GM19372 (cell line): ENCODE data around the gene ANK2.

Experiments
- ATAC-seq: cut with Tn5 transposase; IDR thresholded peaks from one replicate; pipeline ENCODE4 v1.9.1; 2021; ENCODE audit warnings: mild to moderate bottlenecking, low read depth, moderate library complexity; ENCODE audit not compliant: unreplicated experiment

ANK2 gene

DNA sequence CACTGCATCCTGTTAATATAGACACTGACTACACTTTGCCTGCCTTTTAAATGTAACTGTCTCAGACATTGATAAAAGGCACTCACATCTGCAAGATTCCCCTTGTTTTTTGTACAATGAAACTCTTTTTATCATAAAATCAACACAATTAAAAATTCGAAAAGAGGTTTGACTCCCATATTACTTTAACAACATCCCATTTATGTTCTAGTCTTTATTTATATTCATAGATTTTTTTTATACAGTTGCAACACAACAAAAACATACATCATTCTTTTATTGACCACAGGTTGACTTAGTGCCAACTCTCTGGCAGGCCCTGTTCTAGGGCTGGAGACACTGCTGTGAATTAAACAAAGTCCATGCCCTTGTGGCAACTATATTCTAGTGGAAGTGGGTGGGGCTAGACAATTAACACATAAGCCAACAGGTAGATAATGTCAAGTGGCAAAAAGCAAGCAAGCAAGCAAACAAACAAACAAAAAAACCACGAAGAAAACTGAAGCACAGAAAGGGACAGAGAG lies 36.8 kb downstream of the ANK2 start:
- no peak for ATAC-seq

DNA sequence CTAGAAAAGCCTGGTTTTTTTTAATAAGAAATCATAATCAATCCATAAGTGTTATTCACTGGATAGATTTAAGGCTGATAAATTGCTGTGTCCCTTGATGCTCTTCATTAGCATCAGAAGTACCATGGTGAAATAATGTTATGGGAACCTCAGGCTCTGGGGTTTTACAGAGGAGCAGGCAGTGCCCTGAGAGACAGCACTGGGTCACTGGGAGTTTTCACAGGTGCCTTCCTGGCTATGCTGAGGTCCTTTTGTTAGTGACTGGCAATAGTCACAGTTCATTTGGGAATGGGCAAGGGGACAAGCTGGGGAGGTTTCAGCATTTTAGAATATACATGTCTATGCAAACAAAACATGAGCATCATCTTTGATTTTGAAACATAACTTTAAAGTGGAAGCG lies 38.6 kb downstream of the ANK2 start:
- ATAC-seq: no peak

DNA sequence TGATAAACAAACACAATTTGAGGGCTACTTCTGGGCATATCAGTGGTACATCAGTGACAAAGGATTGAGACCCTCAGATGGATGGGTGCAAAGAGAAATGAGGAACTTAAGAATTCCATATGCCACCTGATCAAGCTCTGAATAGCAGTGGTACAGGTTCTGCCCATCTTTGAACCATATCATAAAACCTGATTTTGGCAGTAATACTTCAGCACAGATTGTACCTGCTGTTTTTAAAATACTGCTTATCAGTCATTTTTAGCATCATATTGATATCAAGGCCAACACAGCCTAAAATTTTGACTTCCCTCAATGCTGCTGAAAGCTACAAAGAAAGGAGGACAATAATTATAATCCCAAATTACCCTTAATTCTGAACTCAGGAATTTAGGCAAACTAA lies 41.5 kb downstream of the ANK2 start:
- no peak for ATAC-seq

- ATAC-seq: no peak
Observed at GRCh38 chr4:113094331-113094730, 44.9 kb downstream of the ANK2 start.

DNA sequence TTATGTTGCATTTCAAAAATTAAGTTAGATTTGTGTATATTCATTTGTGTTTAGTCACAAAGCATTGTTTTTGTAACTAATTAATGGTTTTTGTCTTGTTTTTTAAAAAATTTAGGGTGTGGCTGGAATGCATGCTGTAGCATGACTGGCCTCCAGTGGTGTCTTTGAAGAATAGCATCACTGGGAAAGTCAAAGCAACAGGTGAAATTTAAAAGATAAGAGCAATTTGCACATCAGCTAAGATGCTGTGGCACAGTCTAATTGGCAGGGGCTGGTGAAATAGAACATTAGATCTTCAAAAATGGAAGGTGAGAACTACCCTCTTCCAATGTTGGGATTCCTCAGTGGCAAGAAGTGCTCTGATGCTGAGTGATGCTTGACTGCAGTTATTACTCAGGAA lies 45.3 kb downstream of the ANK2 start:
- ATAC-seq: no peak

GRCh38 chr4:113101669-113102068 lies 52.2 kb downstream of the ANK2 start:
- no peak for ATAC-seq

GRCh38 chr4:113103556-113103955 lies 54.1 kb downstream of the ANK2 start:
- no peak for ATAC-seq

- ATAC-seq: no peak
Observed at GRCh38 chr4:113106108-113106507, 56.7 kb downstream of the ANK2 start.

- no peak for ATAC-seq
Observed at GRCh38 chr4:113109106-113109718, 59.8 kb downstream of the ANK2 start.

GRCh38 chr4:113112338-113112978 lies 63.0 kb downstream of the ANK2 start:
- ATAC-seq: no peak

DNA sequence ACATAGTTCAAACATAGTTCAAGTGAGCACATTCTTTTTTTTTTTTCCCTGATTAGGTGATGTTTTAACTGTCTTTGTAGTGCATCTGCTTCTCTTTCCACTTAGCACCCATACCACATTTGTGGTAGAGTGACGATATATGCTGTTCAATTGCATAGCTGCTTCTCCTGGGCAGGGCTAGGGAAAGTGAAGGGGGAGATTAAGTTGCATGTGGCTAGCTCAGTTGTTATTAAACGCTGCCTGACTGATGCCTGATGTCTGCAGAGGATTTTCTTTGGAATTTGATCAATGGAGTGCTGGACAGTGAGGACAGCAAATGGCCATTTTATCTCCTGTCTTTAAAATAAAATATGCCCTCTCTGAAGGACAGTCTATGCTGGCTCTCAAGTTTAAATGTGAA lies 63.7 kb downstream of the ANK2 start:
- ATAC-seq: no peak

DNA sequence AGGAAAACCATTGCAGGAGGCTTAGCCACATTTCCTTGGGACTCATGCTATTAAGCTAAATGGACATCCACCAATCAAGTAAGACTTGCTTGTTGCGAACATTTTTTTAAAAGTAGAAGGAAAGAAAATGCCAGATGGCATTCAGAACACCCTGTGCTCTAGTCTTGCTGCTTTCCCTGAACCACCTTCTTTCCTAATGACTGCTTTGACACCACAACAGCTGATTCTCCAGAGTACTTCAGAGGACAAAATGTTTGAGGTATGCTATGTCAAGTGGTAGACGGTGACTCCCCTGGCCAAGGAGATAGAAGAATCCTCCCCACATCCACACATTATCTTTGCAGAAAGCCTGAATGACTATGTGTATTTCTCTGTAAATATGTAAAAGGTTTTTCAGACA lies 65.4 kb downstream of the ANK2 start:
- ATAC-seq: no peak

DNA sequence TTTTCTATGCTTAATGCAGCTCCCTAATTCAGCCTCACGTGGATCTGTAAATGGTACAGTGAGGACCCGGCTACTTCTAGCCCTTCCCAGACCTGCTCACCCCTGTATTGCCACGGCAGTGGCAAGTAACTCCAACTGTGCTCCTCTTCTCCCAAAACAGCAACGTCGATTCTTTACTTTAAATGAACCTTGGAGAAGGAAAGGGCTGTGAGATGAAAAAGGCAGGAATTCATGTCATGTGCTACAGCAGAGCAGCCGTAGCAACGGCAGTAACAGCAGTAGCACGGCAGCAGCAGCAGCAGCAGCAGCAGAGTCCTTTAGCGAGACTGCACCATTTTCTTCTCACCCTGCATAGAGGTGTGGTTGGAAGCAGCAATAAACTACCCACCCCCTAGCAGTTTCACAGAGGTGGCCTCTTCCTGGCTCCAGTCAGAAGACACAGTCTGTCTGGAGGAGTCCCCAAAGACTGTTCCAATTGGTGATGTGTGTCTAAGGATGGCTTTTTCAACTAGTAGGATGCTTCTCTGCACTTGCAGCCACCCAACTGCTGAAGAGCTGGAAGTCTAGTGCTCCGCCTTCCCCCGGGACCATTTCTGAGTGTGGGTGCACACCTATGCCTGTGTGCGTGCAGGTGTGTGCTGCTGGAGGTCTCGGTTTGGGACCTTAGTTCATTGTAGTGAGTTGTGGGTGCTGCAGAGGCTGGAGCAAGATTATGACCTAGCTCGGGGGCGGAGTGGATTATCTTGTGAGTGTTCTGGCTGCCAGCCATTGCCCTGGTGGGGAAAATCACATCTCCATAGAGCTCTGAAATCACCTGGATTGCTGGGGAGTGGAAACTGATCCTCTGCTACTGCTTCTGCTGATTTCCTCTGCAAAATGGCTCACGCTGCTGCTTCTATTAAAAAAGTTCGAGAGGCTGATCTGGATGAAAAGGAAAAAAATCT lies 67.2 kb downstream of the ANK2 start:
- no peak for ATAC-seq

DNA sequence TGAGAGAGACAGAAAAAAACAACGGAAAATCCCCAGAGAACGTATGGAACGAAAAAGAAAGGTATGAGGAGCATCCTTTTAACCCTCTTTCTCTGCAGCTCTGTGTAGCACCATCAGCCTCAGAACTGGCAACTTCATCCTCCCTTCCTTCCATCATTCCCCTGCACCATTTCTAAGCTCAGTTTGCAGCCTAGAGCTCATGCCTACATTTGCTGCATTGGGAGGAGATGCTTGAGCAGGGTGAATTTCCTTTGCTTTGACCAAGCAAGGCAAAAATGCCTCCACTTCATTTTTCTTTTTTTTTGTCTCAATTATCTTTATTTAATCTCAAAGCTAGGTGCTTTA lies 67.9 kb downstream of the ANK2 start:
- ATAC-seq: no peak

DNA sequence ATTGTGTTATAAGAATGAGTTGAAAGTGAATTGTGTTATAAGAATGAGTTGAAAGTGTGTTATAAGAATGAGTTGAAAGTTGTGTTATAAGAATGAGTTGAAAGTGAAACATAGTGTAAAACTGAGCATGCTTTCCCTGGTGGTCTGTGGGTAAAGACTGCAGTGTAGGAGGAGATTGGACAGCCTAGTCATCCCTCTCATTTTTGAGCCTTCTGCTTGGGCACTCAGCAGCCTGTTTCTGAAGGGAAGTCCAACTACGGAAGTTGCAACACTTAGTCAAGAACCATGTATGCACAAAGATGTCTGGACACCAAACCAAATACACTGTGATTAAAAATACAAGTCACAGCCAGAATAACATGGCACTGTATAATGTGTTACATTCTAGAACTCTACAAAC lies 72.6 kb downstream of the ANK2 start:
- no peak for ATAC-seq

DNA sequence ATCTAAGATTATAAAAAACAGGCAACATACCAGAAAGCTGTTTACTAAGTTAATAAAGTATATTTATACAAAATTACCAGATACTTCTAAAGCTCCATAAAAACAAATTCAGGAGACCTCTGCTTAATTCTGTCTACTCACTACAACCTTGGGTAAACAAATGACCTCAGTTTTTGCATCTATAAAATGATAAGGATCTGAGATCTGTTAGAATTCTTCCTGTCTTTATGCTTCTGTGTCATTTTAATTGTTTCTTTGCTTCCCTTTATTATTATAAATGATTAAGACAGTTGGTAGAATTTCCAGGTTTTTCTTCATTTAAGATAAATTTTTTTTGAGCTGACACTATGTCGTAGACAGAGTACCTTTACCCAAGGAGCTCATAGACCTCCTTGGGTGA lies 76.0 kb downstream of the ANK2 start:
- no peak for ATAC-seq

GRCh38 chr4:113131136-113131535 lies 81.7 kb downstream of the ANK2 start:
- no peak for ATAC-seq

DNA sequence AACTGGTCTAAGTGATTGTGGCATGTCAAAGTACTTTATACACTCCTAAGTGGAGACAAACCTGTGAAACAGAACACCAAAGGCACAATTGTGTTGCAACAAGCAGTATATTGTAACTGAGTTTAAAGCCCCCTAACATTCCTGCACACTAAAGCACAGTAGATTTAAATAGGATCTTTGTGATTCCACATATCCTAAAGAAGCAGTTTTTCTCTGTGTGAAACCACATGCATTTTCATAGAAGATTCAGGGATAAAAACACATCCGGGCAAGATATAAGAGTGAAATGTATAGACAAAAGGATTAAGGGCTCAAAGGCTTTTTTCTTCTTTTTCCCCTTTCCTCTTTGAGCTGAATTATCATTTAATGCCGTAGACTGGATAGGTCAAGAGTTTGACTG lies 82.2 kb downstream of the ANK2 start:
- ATAC-seq: no peak

DNA sequence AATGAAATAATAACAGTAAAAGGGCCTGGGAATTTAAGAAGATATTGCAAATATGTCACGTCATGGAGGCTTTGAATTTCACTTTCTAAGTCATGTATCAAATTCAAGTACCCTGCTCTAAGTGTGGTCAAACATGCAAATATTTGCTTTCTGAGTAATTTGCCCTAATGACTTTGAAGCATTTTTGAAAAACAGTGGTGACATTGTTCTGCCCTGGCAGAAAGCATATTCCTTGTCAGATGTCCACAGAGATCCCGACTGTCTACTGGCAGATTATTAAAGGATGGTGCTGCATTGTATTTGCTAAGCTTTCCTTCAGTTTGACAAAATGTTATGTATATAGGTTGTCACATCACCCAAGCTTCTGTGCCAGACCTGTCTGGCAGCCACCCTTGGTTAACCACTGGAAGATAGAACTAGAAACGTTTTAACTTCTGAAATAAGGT lies 92.5 kb downstream of the ANK2 start:
- no peak for ATAC-seq

GRCh38 chr4:113142351-113142750 lies 92.9 kb downstream of the ANK2 start:
- ATAC-seq: no peak

DNA sequence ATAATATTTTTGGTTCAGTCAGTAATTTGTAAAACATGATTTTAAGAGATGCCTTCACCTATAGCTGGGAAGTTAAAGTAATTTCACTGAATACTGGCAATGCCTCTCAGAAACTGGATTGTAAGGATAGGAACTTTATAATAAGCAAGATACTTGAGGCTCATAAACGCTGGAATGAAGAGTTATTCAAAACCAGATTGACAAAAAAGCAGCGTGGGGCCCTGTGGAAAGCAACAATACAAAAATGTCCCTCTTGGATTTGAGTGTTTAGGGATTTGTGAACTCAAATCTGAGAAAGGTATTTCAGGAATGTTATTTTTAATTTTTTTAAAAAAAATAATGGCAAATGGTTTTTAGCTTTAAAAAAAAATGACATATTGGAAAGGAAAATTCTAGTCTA lies 94.6 kb downstream of the ANK2 start:
- no peak for ATAC-seq
